Measurements from ENCODE around the gene GRK5.

- TF ChIP-seq, protein P1, sequence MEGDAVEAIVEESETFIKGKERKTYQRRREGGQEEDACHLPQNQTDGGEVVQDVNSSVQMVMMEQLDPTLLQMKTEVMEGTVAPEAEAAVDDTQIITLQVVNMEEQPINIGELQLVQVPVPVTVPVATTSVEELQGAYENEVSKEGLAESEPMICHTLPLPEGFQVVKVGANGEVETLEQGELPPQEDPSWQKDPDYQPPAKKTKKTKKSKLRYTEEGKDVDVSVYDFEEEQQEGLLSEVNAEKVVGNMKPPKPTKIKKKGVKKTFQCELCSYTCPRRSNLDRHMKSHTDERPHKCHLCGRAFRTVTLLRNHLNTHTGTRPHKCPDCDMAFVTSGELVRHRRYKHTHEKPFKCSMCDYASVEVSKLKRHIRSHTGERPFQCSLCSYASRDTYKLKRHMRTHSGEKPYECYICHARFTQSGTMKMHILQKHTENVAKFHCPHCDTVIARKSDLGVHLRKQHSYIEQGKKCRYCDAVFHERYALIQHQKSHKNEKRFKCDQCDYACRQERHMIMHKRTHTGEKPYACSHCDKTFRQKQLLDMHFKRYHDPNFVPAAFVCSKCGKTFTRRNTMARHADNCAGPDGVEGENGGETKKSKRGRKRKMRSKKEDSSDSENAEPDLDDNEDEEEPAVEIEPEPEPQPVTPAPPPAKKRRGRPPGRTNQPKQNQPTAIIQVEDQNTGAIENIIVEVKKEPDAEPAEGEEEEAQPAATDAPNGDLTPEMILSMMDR (IDR thresholded peaks at IDR 0.05 in 4 of 5, conservative IDR thresholded peaks at IDR 0.05 in 1 of 5) = no peak
- TF ChIP-seq POLR2A (IDR thresholded peaks at IDR 0.05) = no peak
Measured at GRCh38 chr10:119498889-119499676, 291.7 kb downstream of the GRK5 start.
